ENCODE results near the gene RPS14. TPM values are rescaled to one million over a fixed set of nuclear protein-coding genes. Genes with fewer than 3 reads are reported as not detected.

Gene RPS14
- total RNA-seq = 3,625 and 4,446 TPM in 2 replicates

GRCh38 chr5:150449517-150450339 is at the start of gene RPS14:
Gene RPS14, minus strand, starts transcription at chr5:150449739. Its CDS starts 2,006 bp downstream, at chr5:150447733.

GRCh38 chr5:150412319-150413175 is 37.0 kb downstream of the RPS14 start, which contains the start of gene CD74:
Gene CD74, minus strand, starts transcription at chr5:150412910. Its CDS starts 161 bp downstream, at chr5:150412749.

Other genes with a start within 250 kb of the RPS14 start
- not detected in 2 replicates for gene CAMK2A, start 160.0 kb downstream of the RPS14 start, total RNA-seq
- gene ARSI, start 146.8 kb downstream of the RPS14 start, total RNA-seq = 3.3 and 7.2 TPM in 2 replicates
- 15.0 and 15.3 TPM in 2 replicates for gene TCOF1, start 92.0 kb downstream of the RPS14 start, total RNA-seq
- gene CD74, start 36.8 kb downstream of the RPS14 start, total RNA-seq = 0.47 and 3.2 TPM in 2 replicates
- 86.9 and 110 TPM in 2 replicates for gene NDST1, start 58.4 kb upstream of the RPS14 start, total RNA-seq
- 2.6 and 13.5 TPM in 2 replicates for gene SYNPO, start 190.9 kb upstream of the RPS14 start, total RNA-seq
- 0.12 and 0.34 TPM in 2 replicates for gene MYOZ3, start 211.5 kb upstream of the RPS14 start, total RNA-seq